LNCaP clone FGC (cell line): ENCODE results near the gene AVEN.
"Not testable (repeated sequence)": the region's sequence is repeated elsewhere in the genome, so short reads cannot be mapped to it uniquely, and the experiment has no call there.

ENCODE experiments used
- DNase-seq: peaks from one replicate; pipeline ENCODE4 v3.0.0-alpha.2; 2011; ENCODE audit warnings: low read depth
- H3K4me3 ChIP-seq: 2 replicates; pipeline ENCODE4 v1.5.1; 2011; ENCODE audit warnings: mild to moderate bottlenecking, low read depth, low read length, control low read depth
- TF ChIP-seq, protein P1 (sequence below): IDR thresholded peaks from 2 replicates; pipeline ENCODE4 v1.5.1; 2012; ENCODE audit warnings: mild to moderate bottlenecking; ENCODE audit not compliant: control insufficient read depth, insufficient read depth; ENCODE audit errors: extremely low read depth

AVEN gene

DNA sequence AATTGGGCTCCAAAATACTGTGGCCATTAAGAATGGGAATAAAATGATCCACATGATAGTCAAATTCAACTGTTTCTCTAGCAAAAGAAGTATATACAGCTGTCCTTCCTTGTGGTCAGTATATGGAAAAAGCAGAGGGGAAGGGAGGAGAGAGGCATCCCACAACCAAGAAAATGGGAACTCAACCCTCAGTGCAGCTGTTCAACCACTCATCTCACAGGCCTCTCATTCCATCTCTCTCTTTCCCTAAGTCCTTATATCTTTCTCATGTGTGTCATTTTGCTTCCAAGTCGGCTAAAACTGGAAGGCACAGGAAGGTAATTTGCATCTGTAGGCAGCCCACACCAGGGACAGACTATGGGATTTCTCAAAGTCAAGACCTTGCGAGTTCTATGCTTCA is 27.5 kb downstream of the AVEN start:
- TF ChIP-seq, protein P1, sequence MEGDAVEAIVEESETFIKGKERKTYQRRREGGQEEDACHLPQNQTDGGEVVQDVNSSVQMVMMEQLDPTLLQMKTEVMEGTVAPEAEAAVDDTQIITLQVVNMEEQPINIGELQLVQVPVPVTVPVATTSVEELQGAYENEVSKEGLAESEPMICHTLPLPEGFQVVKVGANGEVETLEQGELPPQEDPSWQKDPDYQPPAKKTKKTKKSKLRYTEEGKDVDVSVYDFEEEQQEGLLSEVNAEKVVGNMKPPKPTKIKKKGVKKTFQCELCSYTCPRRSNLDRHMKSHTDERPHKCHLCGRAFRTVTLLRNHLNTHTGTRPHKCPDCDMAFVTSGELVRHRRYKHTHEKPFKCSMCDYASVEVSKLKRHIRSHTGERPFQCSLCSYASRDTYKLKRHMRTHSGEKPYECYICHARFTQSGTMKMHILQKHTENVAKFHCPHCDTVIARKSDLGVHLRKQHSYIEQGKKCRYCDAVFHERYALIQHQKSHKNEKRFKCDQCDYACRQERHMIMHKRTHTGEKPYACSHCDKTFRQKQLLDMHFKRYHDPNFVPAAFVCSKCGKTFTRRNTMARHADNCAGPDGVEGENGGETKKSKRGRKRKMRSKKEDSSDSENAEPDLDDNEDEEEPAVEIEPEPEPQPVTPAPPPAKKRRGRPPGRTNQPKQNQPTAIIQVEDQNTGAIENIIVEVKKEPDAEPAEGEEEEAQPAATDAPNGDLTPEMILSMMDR, result no peak
- no peak for DNase-seq
- H3K4me3 ChIP-seq, result no peak overlapping the region

DNA sequence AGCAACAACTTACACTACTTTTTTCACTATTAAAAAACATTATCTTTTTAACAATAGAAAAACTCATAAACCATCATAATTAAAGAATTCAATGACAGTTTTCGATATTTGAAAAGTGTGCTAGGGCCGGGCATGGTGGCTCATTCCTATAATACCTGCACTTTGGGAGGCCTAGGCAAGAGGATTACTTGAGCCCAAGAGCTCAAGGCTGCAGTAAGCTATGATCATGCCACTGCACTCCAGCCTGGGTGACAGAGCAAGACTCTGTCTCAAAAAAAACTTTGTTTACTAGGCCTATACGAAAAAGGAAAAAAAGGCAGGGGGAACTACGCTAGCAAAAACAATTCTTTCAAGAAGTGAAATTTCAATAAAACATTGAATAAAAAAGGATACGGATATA is 28.1 kb downstream of the AVEN start:
- no peak overlapping the region for H3K4me3 ChIP-seq
- no peak for DNase-seq
- TF ChIP-seq, protein P1, result no peak

GRCh38 chr15:34009656-34010055 is 29.3 kb downstream of the AVEN start:
- H3K4me3 ChIP-seq, result no peak overlapping the region
- TF ChIP-seq, protein P1, result no peak
- DNase-seq, result no peak

DNA sequence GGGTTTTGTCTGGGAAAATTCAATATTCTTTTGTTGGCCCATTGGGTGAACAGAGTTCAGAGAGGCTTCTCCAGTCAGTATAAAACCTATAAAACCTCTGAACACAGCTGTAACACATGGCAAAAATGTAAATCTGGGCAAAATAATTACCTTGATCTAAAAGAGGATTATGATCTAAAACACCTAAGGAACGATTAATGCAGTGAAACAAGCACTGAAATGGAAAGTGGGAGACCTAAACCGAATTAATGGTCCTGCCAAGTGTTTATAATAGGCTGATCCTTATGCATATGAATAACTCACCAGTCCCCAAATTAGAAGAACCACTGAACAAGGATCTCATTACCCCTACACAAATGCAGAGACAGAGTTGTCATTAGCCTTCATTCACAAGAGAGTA is 32.6 kb downstream of the AVEN start:
- H3K4me3 ChIP-seq, result no peak overlapping the region
- TF ChIP-seq, protein P1, result no peak
- no peak for DNase-seq

DNA sequence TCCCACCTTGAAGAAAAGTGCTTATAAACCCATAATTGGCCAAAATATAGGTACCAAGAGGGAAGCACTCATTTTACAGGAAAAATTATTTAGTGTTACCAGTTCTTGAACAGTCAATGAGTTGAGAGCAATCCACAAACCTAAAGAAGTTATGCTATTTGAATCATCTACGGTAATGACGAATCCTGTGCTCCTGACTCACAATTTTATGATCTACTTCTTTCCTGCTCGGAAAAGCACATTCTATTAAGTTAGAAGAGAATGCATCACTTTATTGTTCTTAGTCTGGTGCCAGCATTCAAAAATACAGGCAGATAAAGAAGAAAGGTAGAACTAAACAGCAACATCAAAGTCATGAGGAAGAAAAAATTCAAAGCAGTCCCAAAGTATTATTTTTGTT is 37.5 kb downstream of the AVEN start:
- TF ChIP-seq, protein P1, result no peak
- no peak for DNase-seq
- no peak overlapping the region for H3K4me3 ChIP-seq

DNA sequence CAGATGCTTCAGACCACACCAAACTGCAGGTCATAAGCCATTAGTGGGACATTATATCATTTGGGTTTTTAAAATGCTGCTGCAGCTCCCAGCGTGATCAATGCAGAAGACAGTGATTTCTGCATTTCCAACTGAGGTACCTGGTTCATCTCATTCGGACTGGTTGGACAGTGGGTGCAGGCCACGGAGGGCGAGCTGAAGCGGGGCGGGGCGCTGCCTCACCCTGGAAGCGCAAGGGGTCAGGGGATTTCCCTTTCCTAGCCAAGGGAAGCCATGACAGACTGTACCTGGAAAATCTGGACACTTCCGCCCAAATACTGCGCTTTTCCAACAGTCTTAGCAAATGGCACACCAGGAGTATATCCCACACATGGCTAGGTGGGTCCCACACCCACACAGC is 43.3 kb downstream of the AVEN start:
- not testable (repeated sequence) for H3K4me3 ChIP-seq

DNA sequence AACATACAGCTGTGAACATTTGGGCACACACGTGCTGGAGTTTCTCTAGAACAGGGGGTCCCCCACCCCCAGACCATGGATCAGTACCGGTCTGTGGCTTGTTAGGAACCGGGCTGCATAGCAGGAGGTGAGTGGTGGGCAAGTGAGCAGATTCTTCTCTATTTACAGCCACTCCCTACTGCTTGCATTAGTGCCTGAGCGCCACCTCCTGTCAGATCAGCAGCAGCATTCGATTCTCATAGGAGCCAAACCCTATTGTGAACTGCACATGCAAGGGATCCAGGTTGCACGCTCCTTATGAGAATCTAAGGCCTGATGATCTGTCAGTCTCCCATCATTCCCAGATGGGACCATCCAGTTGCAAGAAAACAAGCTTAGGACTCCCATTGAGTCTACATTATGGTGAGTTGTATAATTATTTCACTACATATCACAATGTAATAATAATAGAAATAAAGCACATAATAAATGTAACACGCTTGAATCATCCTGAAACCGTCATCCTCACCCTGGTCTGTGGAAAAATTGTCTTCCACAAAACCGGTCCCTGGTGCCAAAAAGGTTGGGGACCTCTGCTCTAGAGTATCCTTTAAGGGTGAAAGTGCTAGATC is 44.9 kb downstream of the AVEN start:
- TF ChIP-seq, protein P1, result peak; percentile 83
- DNase-seq, result no peak
- no peak overlapping the region for H3K4me3 ChIP-seq

More for the DNA sequence above, 43.3 kb downstream of the AVEN start:
- not testable (repeated sequence) for DNase-seq
